H54 (cell line): Measurements from ENCODE around the gene EML4.
"Not testable (repeated sequence)": the region's sequence is repeated elsewhere in the genome, so short reads cannot be mapped to it uniquely, and the experiment has no call there.

Experiments used
- DNase-seq: peaks from one replicate; pipeline ENCODE4 v3.0.0; 2011; ENCODE audit warnings: low spot score, mixed read lengths; ENCODE audit not compliant: insufficient read length
- FAIRE-seq: peaks from 3 replicates; lab custom pipeline; 2011; peaks lifted over from hg19 to GRCh38; lab: Jason Lieb, UNC
- POLR2A ChIP-seq: IDR thresholded peaks from 2 replicates; pipeline ENCODE4 v1.6.1; 2011; ENCODE audit warnings: low read depth, mild to moderate bottlenecking, low read length

Gene EML4

DNA sequence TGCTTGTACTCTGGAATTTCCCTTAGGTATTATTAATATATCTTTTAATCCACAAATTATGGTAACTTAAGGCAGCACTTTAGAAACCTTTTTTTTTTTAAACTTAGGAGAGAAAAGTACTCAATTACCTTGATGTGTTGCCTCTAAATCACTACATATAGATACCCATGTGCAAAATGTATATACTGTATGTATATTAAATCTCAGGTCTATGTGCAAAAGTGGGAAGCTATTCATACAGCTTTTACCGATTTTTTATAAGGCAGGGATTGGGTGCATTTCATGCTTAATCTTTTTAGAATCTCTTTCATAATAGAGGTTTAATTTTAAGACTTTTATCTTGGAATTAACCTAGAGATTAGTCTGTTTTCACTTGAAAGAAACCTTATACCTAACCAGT, 3.4 kb downstream of the EML4 start:
- FAIRE-seq (no peak), DNase-seq (no peak)
- TF ChIP-seq POLR2A, result no peak

DNA sequence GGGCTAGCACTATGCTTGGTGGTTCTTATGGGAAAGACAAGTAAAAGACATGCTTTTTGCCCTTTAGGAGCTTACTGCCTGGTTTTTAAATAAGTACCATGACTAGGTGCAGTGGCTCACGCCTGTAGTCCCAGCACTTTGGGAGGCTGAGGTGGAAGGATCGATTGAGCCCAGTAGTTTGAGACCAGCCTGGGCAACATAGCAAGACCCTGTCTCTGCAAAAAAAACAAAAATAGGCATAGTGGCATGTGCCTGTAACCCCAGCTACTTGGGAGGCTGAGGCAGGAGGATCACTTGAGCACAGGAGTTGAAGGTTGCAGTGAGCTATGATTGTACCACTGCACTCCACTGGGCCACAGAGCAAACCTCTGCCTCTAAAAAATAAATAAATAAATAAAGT, 4.3 kb downstream of the EML4 start:
- FAIRE-seq, DNase-seq: not testable (repeated sequence)

DNA sequence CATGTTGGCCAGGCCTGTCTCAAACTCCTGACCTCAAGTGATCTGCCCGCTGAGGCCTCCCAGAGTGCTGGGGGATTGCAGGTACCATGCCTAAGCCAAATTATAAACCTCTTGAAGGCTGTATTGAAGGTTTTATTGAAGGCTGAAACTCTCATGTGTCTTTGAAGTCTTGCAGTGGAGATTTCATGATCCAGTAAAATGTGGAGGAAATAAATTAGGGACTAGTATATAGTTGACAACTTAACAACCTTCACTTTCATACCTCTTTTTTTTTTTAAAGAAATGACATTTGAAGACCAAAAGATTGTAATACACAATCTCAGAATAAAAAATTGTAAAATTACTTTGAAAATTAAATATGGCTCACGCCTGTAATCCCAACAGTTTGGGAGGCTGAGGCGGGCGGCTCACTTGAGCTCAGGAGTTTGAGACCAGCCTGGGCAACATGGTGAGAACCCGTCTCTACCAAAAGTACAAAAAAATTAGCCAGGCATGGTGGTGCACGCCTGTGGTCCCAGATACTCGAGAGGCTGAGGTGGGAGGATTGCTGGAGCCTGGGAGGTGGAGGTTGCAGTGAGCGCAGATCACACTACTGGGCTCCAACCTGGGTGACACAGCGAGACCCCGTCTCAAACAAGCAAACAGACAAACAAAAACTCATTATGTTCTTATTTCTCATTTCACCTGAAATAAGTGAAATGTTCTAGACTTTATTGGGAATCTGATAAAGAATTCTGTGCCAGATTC, 8.0 kb downstream of the EML4 start:
- DNase-seq, result no peak
- no peak for TF ChIP-seq POLR2A
- FAIRE-seq, result no peak

DNA sequence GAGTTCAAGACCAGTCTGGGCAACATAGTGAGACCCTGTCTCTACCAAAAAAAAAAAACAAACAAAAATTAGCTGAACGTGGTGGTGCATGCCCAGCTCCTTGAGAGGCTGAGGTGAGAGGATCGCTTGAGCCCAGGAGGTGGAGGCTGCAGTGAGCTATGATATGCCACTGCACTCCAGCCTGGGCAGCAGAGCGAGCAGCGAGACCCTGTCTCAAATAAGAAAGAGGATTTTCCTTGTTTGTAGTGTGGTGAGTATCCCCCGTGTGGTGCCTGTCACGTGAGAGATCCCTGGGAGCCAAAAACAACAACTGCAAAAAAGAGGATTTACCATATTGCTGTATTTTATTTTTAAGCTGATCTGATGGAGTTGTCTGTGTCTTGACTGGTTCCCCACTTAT, 9.2 kb downstream of the EML4 start:
- TF ChIP-seq POLR2A, result no peak

DNA sequence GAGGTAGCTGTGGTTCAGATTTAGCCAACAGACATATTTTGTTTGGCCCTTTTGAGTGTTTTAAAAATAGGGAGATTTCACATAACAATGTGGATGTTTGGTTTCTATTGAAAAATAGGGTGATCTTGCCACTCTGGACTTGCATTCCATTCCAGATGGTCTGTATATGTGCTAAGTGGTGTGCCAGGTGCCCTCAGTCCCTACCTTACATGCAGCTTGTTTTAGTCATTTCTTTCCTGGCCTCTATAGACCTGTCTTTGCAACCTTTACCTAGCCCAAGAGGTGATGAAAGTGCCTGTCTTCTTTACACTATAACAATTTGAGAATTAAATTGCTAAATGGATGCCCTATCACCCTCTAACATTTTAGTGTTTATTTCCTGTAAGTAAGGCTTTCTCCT, 11.1 kb downstream of the EML4 start:
- FAIRE-seq, result no peak
- DNase-seq, result no peak
- no peak for TF ChIP-seq POLR2A

More for the DNA sequence above, 9.2 kb downstream of the EML4 start:
- DNase-seq (no peak), FAIRE-seq (peak; percentile 6)

DNA sequence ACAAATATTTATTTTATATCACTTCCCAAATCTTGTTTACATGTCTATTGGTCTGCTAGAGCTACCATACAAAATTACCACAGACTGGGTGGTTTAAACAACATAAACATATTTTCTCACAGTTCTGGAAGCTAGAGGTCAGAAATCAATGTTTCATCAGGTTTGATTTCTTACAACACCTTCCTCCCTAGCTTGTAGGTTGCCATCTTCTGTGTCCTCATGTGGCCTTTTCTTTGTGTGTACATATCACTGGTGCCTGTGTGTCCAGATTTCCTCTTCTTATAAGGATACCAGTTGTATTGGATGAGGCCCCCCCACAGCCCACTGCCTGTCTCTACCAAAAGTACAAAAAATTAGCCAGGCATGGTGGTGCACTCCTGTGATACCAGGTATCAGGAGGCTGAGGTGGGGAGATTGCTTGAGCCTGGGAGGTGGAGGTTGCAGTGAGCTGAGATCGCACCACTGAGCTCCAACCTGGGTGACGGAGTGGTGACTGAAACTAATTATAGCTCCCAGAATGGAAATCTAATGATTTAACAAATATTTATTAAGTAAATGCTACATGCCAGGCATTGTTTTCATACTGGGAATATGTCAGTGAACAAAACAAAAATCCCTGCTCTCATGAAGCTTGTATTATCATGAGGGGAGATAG, 13.6 kb downstream of the EML4 start:
- no peak for DNase-seq
- no peak for TF ChIP-seq POLR2A
- FAIRE-seq, result peak; percentile 38

DNA sequence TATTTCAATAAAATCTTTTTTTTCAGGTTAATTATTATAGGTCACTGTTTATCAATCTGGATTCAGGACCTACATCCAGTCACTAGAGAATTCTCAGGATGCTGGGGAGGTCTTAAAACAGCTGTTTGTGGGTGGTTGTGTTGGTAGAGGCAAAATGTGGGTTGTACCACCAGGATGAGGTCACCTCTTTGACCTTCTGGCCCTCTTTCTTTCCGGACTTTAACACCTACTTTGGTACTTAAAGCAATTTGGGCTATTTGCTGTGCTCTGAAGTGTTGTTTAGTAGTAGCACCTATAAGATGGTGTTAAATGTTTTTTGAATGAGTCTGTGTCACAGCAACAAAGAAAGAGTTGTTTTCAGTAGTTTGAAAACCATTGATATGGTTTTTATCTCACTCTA, 14.6 kb downstream of the EML4 start:
- FAIRE-seq (peak; percentile 36), DNase-seq (no peak)
- TF ChIP-seq POLR2A, result no peak

DNA sequence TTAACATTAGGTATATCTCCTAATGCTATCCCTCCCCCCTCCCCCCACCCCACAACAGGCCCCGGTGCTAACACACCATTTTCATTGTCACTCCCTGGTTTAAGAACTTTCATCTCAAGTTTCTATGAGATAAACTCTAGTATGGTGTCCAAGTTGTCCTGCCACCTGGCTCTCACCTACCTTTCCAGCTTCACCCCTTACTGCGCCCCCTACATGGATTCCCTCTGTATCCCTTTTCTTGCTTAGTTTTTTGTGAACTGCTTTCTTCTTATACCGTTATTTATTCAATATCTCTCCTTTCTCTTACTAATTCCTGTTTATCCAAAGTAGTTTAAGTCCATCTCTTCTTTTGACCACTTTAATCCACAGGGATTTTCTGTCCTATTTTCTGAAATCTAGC, 15.2 kb downstream of the EML4 start:
- DNase-seq, result no peak
- FAIRE-seq, result no peak
- TF ChIP-seq POLR2A, result no peak

DNA sequence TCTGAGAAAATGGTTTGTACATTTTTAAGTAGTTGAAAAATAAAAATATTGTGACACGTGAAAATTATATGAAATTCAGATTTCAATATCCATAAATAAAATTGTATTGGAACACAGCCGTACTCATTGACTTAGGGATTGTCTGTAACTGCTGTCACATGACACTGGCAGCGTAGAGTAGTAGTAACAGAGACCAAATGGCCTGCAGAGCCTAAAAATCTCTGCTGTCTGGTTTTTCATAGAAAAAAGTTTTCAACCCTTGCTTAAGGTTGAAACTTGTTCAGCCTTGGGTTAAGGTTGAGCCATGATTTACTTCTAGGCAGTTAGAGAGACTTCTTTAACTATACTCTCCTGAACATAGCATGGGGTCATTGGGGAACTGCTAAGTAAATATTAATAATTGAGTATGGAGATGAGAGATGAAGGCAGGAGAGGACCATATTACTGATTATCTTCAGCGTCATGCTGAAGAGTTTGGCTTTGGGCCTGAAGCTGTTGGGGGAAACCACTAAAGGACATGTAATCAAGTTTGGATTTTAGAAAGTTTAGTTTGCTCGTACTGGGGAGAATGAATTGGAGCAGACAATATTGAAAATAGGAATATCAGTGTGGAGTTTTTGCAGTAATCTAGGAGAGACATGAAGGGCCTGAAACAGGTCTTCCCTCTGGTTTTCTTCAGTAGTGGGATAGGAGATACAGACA, 16.2 kb downstream of the EML4 start:
- TF ChIP-seq POLR2A, result no peak
- no peak for FAIRE-seq
- DNase-seq, result no peak

DNA sequence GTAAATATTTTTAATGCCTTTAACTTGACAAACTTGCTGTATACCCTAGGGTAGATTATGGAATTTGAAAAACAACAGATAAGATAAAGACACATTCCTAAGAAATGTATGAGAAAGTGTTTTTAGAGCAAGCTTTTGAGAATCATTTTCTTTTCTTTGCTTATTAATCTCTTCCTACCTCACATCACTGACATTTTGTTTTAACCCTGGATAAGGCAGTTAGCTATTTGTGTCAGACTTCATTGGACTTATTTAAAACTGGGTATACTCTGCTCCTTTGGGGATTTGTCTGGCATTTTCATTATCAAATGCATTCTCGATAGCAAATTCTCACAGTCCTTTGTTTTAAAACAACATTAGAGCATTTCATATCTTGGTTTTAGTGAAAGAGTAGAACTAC, 17.2 kb downstream of the EML4 start:
- FAIRE-seq (peak; percentile 36), DNase-seq (no peak)
- no peak for TF ChIP-seq POLR2A

DNA sequence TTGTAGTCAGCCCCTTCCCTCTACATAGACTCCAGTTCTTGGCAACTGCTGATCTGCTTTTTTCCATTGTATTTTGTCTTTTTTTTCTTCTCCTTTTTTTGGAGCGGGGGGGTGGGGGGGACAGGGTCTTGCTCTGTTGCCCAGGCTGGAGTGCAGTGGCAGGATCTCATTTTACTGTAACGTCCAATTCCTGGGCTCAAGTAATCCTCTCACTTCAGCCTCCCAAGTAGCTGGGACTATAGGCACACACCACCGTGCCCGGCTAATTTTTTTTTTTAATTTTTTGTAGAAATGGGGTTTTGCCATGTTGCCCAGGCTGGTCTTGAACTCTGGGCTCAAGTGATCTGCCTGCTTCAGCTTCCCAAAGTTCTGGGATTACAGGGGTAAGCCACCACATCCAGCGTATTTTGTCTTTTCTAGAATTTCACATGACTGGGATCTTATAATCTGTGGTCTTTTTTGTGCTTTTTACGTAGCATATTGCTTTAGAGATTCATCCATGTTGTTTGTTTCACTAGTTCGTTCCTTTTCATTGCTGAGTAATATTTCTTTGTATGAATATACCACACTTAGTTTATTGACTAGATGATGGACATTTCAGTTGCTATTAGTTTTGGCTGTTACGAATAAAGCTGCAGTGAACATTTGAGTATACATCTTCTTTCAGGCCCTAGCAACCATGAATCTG, 17.9 kb downstream of the EML4 start:
- DNase-seq (no peak), FAIRE-seq (peak; percentile 15)
- TF ChIP-seq POLR2A, result no peak

DNA sequence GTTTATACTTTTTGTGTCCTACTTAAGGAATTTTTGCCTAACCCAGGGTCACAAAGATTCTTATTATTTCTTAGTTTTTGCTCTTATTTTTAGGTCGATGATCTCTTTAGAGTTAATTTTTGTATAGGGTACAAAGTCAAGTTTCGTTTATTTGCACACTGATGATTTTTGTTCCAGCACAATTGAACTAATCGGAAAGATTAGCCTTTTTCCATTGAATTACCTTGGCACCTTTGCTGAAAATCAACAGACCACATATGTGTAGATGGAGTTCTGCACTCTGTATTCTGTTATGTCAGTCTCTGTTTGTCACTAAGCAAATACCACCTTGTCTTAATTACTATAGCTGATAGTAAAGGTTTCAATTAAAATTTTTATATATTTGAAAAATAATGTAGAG, 18.7 kb downstream of the EML4 start:
- TF ChIP-seq POLR2A, result no peak
- no peak for DNase-seq
- FAIRE-seq, result no peak

DNA sequence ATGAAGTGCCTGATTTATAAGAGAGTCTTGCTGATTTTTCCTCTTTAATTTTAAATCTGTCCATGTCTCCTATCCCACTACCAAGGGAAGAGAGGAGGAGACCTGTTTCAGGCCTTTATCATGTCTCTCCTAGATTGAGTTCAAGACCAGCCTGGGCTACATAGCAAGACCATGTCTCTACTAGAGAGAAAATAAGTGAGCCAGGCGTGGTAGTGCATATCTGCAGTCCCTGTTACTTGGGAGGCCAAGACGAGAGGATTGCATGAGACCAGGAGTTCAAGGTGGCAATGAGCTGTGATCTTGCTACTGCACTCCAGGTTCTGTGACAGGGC, 20.0 kb downstream of the EML4 start:
- DNase-seq, result no peak
- no peak for TF ChIP-seq POLR2A
- no peak for FAIRE-seq

DNA sequence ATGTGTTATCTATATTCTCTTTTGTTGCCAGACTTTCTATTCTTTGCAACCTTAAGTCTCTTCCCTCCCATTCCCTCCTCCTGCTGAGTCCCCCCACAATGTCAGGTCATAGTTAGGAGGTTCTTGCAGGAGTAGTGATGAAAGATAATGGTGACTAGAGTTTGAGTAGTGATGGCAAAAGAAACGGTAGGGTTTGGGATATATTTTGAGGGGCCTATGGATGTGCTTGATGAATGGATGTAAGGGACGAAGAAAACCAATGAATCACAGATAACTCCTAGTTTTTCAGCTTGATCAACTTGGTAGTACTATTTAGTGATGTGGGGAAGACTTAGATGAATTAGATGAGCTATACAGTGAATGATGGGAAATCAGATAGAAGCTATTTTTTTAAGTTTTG, 21.0 kb downstream of the EML4 start:
- no peak for FAIRE-seq
- no peak for TF ChIP-seq POLR2A
- DNase-seq, result no peak
